Measurements from ENCODE around the gene MRPL18.

- TF ChIP-seq POLR2A (IDR thresholded peaks at IDR 0.05; ENCODE audit: low read depth, low read length) (no peak), EZH2 (IDR thresholded peaks at IDR 0.05; ENCODE audit: borderline replicate concordance, low read depth, low read length, severe bottlenecking) (no peak)
These were observed 18.9 kb downstream of the MRPL18 start for GRCh38 chr6:159809149-159809548.

Data from endothelial cell of umbilical vein (primary cell).